CD8-positive, alpha-beta memory T cell (primary cell): ENCODE measurements around the gene MRPL37. TPM values are rescaled to one million over a fixed set of nuclear protein-coding genes. Genes with fewer than 3 reads are reported as not detected.
A peak's percentile ranks its signal among the peaks of the same experiment; 100 is the strongest.

Source experiments
- CTCF ChIA-PET: fragments of 350-600 bp; sonication (Branson Sonifier 250); formaldehyde crosslinking; loops from one replicate; lab custom pipeline; 2021; ENCODE audit warnings: antibody characterized with exemption; lab: Charles Lee
- POLR2A ChIA-PET: fragments of 350-600 bp; sonication (Branson Sonifier 250); formaldehyde crosslinking; loops from one replicate; lab custom pipeline; 2021; ENCODE audit warnings: antibody characterized with exemption; lab: Charles Lee
- DNase-seq, 5 donors: peaks; one replicate each; pipeline versions ENCODE4 v3.0.0 to v3.0.0-alpha.2; 2020 to 2022; ENCODE audit warnings: mixed read lengths in 1 of 5
- H3K27ac ChIP-seq: one replicate; pipeline ENCODE4 v1.7.0; 2013; ENCODE audit warnings: low read depth, mild to moderate bottlenecking, low read length, moderate library complexity
- H3K27me3 ChIP-seq: 2 replicates; pipeline ENCODE4 v1.7.0; 2013; ENCODE audit warnings: low read length, mild to moderate bottlenecking; ENCODE audit not compliant: insufficient read depth, poor library complexity, severe bottlenecking
- H3K36me3 ChIP-seq: 2 replicates; pipeline ENCODE4 v1.7.0; 2013; ENCODE audit warnings: mild to moderate bottlenecking, low read length, moderate library complexity; ENCODE audit not compliant: insufficient read depth
- H3K4me1 ChIP-seq: 2 replicates; pipeline ENCODE4 v1.7.0; 2013; ENCODE audit warnings: mild to moderate bottlenecking, low read length, moderate library complexity; ENCODE audit not compliant: insufficient read depth
- H3K4me3 ChIP-seq: 2 replicates; pipeline ENCODE4 v1.7.0; 2013; ENCODE audit warnings: mild to moderate bottlenecking, low read length
- H3K9me3 ChIP-seq: 2 replicates; pipeline ENCODE4 v1.7.0; 2013; ENCODE audit warnings: mild to moderate bottlenecking, low read length
- H3K27ac Mint-ChIP-seq, 8 donors: one replicate each; pipeline ENCODE4 v1.8.0; 2020 to 2021; ENCODE audit warnings: mixed read lengths in 8 of 8, mild to moderate bottlenecking in 6 of 8, inconsistent platforms in 3 of 8, moderate library complexity in 3 of 8
- H3K27me3 Mint-ChIP-seq, 2 donors: one replicate each; pipeline ENCODE4 v1.8.0; 2020 to 2021; ENCODE audit warnings: mixed read lengths in 2 of 2, mild to moderate bottlenecking in 1 of 2, moderate library complexity in 1 of 2
- H3K36me3 Mint-ChIP-seq, 3 donors: one replicate each; pipeline ENCODE4 v1.8.0; 2020 to 2021; ENCODE audit warnings: mixed read lengths in 3 of 3, inconsistent platforms in 1 of 3, mild to moderate bottlenecking in 1 of 3
- H3K4me1 Mint-ChIP-seq, 3 donors: one replicate each; pipeline ENCODE4 v1.8.0; 2020 to 2021; ENCODE audit warnings: mixed read lengths in 3 of 3, inconsistent platforms in 1 of 3, mild to moderate bottlenecking in 1 of 3
- H3K4me3 Mint-ChIP-seq, 7 donors: one replicate each; pipeline ENCODE4 v1.8.0; 2020 to 2021; ENCODE audit warnings: mixed read lengths in 7 of 7, mild to moderate bottlenecking in 6 of 7, moderate library complexity in 4 of 7, inconsistent platforms in 2 of 7
- H3K9me3 Mint-ChIP-seq, 5 donors: one replicate each; pipeline ENCODE4 v1.8.0; 2020 to 2022; ENCODE audit warnings: mixed read lengths in 5 of 5, mild to moderate bottlenecking in 3 of 5, moderate library complexity in 2 of 5, inconsistent platforms in 1 of 5
- polyA plus RNA-seq: library from polyadenylated mRNA; unstranded; fragments of 300-500 nt; fragmentation: Illumina TruSeq; gene quantifications from one replicate; pipeline ENCODE4 v1.2.3, GENCODE V29; 2021
- total RNA-seq, 2 experiments: library from RNA; stranded (reverse); gene quantifications; one replicate each; pipeline ENCODE4 v1.2.3, GENCODE V29; 2021

Gene MRPL37
- total and polyA plus RNA-seq, 3 experiments from 2014 or later: 58.8 to 229 (median 226) TPM

- no peak overlapping the region for H3K4me3 Mint-ChIP-seq
- CTCF ChIA-PET: interaction anchor here (1.2 kb wide), 1 partner anchor 14 kb away, joined by 4 read pairs; no protein-coding TSS in a partner anchor
- no peaks in the 10 kb centered on the region for H3K9me3 ChIP-seq
- no peak overlapping the region for H3K27ac Mint-ChIP-seq
- no peaks in the 10 kb centered on the region for H3K9me3 Mint-ChIP-seq
- DNase-seq: peak in 1 of 5 donors; percentile 25
- H3K27me3 Mint-ChIP-seq: no peaks in the 10 kb centered on the region
- H3K4me3 ChIP-seq: no peak overlapping the region
- no peaks in the 10 kb centered on the region for H3K4me1 Mint-ChIP-seq
- no peak overlapping the region for H3K27ac ChIP-seq
- POLR2A ChIA-PET: no interaction called here
- peaks cover 0 to 4% (median 1%) of the 10 kb centered on the region in 3 donors for H3K36me3 Mint-ChIP-seq
- H3K27me3 ChIP-seq: no peaks in the 10 kb centered on the region
- no peaks in the 10 kb centered on the region for H3K36me3 ChIP-seq
- no peaks in the 10 kb centered on the region for H3K4me1 ChIP-seq
Observed at GRCh38 chr1:54167422-54168139, 32.4 kb upstream of the MRPL37 start.

GRCh38 chr1:54168206-54168965 is 31.6 kb upstream of the MRPL37 start:
- Histone ChIP-seq H3K36me3 (no peaks in the 10 kb centered on the region), H3K27ac (no peak overlapping the region), H3K4me1 (no peaks in the 10 kb centered on the region), H3K9me3 (no peaks in the 10 kb centered on the region), H3K27me3 (no peaks in the 10 kb centered on the region), H3K4me3 (no peak overlapping the region)
- no peak overlapping the region for H3K4me3 Mint-ChIP-seq
- CTCF ChIA-PET: interaction anchor here (1.2 kb wide), 1 partner anchor 14 kb away, joined by 4 read pairs; no protein-coding TSS in a partner anchor
- no peaks in the 10 kb centered on the region for H3K9me3 Mint-ChIP-seq
- peaks cover 0 to 5% (median 4%) of the 10 kb centered on the region in 3 donors for H3K36me3 Mint-ChIP-seq
- POLR2A ChIA-PET: no interaction called here
- no peaks in the 10 kb centered on the region for H3K27me3 Mint-ChIP-seq
- H3K4me1 Mint-ChIP-seq: no peaks in the 10 kb centered on the region
- H3K27ac Mint-ChIP-seq: peak overlapping the region in 1 of 8 donors; percentile 27
- peak in 1 of 5 donors; percentile 33 for DNase-seq

GRCh38 chr1:54169068-54169467 is 30.9 kb upstream of the MRPL37 start:
- H3K36me3 Mint-ChIP-seq: peaks cover 0 to 6% (median 4%) of the 10 kb centered on the region in 3 donors
- H3K9me3 ChIP-seq: no peaks in the 10 kb centered on the region
- H3K27me3 ChIP-seq: no peaks in the 10 kb centered on the region
- H3K4me1 ChIP-seq: no peaks in the 10 kb centered on the region
- ChIA-PET POLR2A (no interaction called here), CTCF (interaction anchor here (3.3 kb wide), 1 partner anchor 13 kb away, joined by 8 read pairs; no protein-coding TSS in a partner anchor)
- no peak overlapping the region for H3K27ac Mint-ChIP-seq
- no peaks in the 10 kb centered on the region for H3K4me1 Mint-ChIP-seq
- H3K27me3 Mint-ChIP-seq: no peaks in the 10 kb centered on the region
- no peak for DNase-seq
- no peak overlapping the region for H3K4me3 ChIP-seq
- H3K9me3 Mint-ChIP-seq: no peaks in the 10 kb centered on the region
- no peak overlapping the region for H3K4me3 Mint-ChIP-seq
- no peak overlapping the region for H3K27ac ChIP-seq
- H3K36me3 ChIP-seq: no peaks in the 10 kb centered on the region

- Mint-ChIP-seq H3K27ac (peak overlapping the region in 2 of 8 donors; percentile 78 to 92), H3K4me1 (no peaks in the 10 kb centered on the region), H3K4me3 (no peak overlapping the region), H3K27me3 (no peaks in the 10 kb centered on the region), H3K36me3 (peaks cover 0 to 12% (median 4%) of the 10 kb centered on the region in 3 donors), H3K9me3 (no peaks in the 10 kb centered on the region)
- Histone ChIP-seq H3K36me3 (no peaks in the 10 kb centered on the region), H3K4me3 (no peak overlapping the region), H3K27me3 (no peaks in the 10 kb centered on the region), H3K9me3 (no peaks in the 10 kb centered on the region), H3K4me1 (no peaks in the 10 kb centered on the region), H3K27ac (no peak overlapping the region)
- DNase-seq: no peak
- POLR2A ChIA-PET: no interaction called here
- CTCF ChIA-PET: interaction anchor here (3.3 kb wide), 1 partner anchor 11 kb away, joined by 8 read pairs; no protein-coding TSS in a partner anchor
Observed at GRCh38 chr1:54171016-54171415, 29.0 kb upstream of the MRPL37 start.

- POLR2A ChIA-PET: no interaction called here
- H3K4me3 Mint-ChIP-seq: no peak overlapping the region
- peaks cover 0 to 12% (median 4%) of the 10 kb centered on the region in 3 donors for H3K36me3 Mint-ChIP-seq
- no peak overlapping the region for H3K27ac Mint-ChIP-seq
- Histone ChIP-seq H3K4me3 (no peak overlapping the region), H3K36me3 (no peaks in the 10 kb centered on the region), H3K27ac (no peak overlapping the region), H3K4me1 (no peaks in the 10 kb centered on the region), H3K9me3 (no peaks in the 10 kb centered on the region), H3K27me3 (no peaks in the 10 kb centered on the region)
- H3K27me3 Mint-ChIP-seq: no peaks in the 10 kb centered on the region
- DNase-seq: peak in 1 of 5 donors; percentile 16
- no peaks in the 10 kb centered on the region for H3K9me3 Mint-ChIP-seq
- CTCF ChIA-PET: interaction anchor here (3.3 kb wide), 1 partner anchor 10 kb away, joined by 8 read pairs; no protein-coding TSS in a partner anchor
- H3K4me1 Mint-ChIP-seq: no peaks in the 10 kb centered on the region
Observed at GRCh38 chr1:54171606-54172005, 28.4 kb upstream of the MRPL37 start.

GRCh38 chr1:54172614-54173599 is 27.1 kb upstream of the MRPL37 start:
- Histone ChIP-seq H3K36me3 (no peaks in the 10 kb centered on the region), H3K4me1 (no peaks in the 10 kb centered on the region), H3K4me3 (no peak overlapping the region), H3K27ac (no peak overlapping the region), H3K27me3 (no peaks in the 10 kb centered on the region), H3K9me3 (no peaks in the 10 kb centered on the region)
- no peak for DNase-seq
- Mint-ChIP-seq H3K4me3 (no peak overlapping the region), H3K4me1 (no peaks in the 10 kb centered on the region), H3K36me3 (peaks cover 0 to 12% (median 4%) of the 10 kb centered on the region in 3 donors), H3K27ac (no peak overlapping the region), H3K27me3 (no peaks in the 10 kb centered on the region), H3K9me3 (no peaks in the 10 kb centered on the region)
- ChIA-PET POLR2A (no interaction called here), CTCF (interaction anchor here (1.2 kb wide), 1 partner anchor 26 kb away, joined by 3 read pairs; no protein-coding TSS in a partner anchor)

GRCh38 chr1:54173681-54174080 is 26.3 kb upstream of the MRPL37 start:
- ChIA-PET CTCF (interaction anchor here (1.1 to 1.2 kb wide), 2 partner anchors 25 to 316 kb away, joined by 3 read pairs; no protein-coding TSS in a partner anchor), POLR2A (no interaction called here)
- peak overlapping the region in 1 of 8 donors; percentile 38 for H3K27ac Mint-ChIP-seq
- Histone ChIP-seq H3K36me3 (no peaks in the 10 kb centered on the region), H3K4me3 (no peak overlapping the region), H3K27me3 (no peaks in the 10 kb centered on the region), H3K9me3 (no peaks in the 10 kb centered on the region), H3K4me1 (no peaks in the 10 kb centered on the region), H3K27ac (no peak overlapping the region)
- no peaks in the 10 kb centered on the region for H3K9me3 Mint-ChIP-seq
- H3K36me3 Mint-ChIP-seq: peaks cover 0 to 19% (median 4%) of the 10 kb centered on the region in 3 donors
- no peaks in the 10 kb centered on the region for H3K27me3 Mint-ChIP-seq
- no peaks in the 10 kb centered on the region for H3K4me1 Mint-ChIP-seq
- no peak overlapping the region for H3K4me3 Mint-ChIP-seq
- DNase-seq: no peak
